Measurements from ENCODE around the gene ATG9A.
A peak's percentile ranks its signal among the peaks of the same experiment; 100 is the strongest.

ATG9A gene

DNA sequence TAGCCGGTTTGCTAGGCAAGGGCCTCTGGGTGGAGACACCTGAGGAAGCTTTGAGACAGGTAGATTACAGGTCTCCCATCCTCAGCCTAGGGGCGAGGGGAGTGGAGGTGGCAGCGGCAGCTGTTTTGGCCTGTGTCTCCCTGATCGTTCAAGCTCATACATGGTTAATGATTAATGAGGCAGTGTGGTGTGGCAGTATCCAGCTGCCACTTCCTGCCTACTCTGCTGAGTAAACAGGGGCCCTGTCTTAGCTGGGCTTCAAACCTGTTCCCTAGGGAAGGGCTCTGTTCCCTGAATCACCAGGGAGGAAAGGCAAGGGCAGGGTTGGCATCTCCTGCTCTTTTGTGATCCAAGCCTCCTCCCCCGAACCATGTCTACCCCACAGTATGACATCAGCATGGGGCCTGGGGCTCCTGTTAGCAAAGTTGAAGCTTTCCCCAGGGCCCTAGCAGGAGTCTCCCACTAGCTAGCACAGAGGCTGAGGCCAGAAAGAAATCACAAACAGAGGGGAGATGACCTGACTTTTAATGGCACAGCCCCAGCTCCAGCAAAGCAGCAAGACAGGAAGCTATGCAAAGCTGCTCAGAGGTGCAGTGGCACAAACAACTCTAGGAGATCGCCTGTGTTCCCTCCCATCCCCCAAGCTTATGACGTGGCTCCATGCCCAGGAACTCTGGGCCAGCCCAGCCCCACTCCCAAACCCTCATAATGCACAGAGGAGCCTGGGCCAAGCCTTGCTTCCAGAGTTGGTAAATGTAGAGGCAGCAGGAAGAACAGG, 20.0 kb upstream of the ATG9A start:
- peak overlapping the region; percentile 1; the same call in 1 of the 2 replicates for H3K4me3 ChIP-seq (replicated peaks; ENCODE audit: low read depth, low read length)
- H3K36me3 ChIP-seq (ENCODE audit: control insufficient read depth, insufficient read depth, low read length), result peaks cover 18% of the 10 kb centered on the region
- TF ChIP-seq, protein P1, sequence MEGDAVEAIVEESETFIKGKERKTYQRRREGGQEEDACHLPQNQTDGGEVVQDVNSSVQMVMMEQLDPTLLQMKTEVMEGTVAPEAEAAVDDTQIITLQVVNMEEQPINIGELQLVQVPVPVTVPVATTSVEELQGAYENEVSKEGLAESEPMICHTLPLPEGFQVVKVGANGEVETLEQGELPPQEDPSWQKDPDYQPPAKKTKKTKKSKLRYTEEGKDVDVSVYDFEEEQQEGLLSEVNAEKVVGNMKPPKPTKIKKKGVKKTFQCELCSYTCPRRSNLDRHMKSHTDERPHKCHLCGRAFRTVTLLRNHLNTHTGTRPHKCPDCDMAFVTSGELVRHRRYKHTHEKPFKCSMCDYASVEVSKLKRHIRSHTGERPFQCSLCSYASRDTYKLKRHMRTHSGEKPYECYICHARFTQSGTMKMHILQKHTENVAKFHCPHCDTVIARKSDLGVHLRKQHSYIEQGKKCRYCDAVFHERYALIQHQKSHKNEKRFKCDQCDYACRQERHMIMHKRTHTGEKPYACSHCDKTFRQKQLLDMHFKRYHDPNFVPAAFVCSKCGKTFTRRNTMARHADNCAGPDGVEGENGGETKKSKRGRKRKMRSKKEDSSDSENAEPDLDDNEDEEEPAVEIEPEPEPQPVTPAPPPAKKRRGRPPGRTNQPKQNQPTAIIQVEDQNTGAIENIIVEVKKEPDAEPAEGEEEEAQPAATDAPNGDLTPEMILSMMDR (IDR thresholded peaks at IDR 0.05; ENCODE audit: insufficient read depth, low read length, poor library complexity, severe bottlenecking), result no peak
- no peaks in the 10 kb centered on the region for H3K27me3 ChIP-seq (replicated peaks; ENCODE audit: control insufficient read depth, insufficient read depth, low read length)
- no peak for DNase-seq (ENCODE audit: extremely low read depth, insufficient read length)

DNA sequence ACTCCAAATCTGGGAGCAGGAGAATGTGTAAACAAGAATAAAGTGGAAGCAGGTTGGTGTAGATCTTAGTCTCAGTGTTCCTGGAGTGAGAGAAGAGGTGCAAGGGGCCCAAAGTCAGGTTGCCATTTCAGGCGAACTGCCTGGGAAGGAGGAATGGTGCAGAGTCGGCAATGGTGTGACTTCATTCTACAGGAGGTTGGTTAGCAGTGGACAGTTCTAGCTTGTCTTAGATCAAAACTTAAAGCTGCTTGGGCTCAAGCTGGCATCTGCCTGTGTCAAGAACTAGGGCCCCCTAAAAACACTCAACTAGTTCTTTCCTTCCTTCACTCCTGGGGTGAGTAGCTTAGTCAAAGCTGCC, 19.4 kb upstream of the ATG9A start:
- H3K4me3 ChIP-seq (replicated peaks; ENCODE audit: low read depth, low read length), result no peak overlapping the region
- TF ChIP-seq, protein P1 (IDR thresholded peaks at IDR 0.05; ENCODE audit: insufficient read depth, low read length, poor library complexity, severe bottlenecking), result no peak
- peaks cover 18% of the 10 kb centered on the region for H3K36me3 ChIP-seq (ENCODE audit: control insufficient read depth, insufficient read depth, low read length)
- no peak for DNase-seq (ENCODE audit: extremely low read depth, insufficient read length)
- H3K27me3 ChIP-seq (replicated peaks; ENCODE audit: control insufficient read depth, insufficient read depth, low read length), result no peaks in the 10 kb centered on the region

DNA sequence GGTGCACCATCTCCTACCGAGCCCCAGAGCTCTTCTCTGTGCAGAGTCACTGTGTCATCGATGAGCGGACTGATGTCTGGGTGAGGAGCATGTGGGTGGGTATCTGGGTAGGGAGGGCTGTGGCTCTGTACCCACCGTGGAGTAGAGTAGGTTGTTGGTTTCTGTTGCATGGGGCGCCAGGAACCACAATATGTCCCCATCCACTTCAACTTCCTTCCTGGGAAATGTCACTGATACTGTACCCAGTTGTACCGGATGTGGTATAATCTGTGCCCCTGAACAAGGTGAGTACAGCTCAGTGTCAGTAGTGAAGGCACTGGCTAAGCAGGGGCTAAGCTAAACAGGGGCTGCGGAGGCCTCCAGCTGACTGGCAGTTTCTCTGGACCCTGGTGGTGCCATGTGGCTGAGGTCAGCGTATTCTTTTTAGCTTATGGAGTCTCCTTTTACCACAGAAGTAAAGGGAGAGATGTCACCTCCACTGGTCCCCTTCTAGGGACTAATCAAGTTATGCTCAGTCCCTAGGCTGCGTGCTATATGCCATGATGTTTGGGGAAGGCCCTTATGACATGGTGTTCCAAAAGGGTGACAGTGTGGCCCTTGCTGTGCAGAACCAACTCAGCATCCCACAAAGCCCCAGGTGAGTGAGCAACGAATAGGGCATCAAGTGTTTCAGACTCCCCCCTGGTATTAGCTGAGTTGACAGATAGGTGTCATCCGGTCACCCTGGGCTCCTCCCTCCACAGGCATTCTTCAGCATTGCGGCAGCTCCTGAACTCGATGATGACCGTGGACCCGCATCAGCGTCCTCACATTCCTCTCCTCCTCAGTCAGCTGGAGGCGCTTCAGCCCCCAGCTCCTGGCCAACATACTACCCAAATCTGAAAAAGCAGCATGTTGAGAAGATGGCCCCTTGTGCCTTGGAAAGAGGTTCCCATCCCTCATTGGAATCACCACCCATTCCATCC, 18.5 kb upstream of the ATG9A start:
- no peak for DNase-seq (ENCODE audit: extremely low read depth, insufficient read length)
- Histone ChIP-seq H3K27me3 (replicated peaks; ENCODE audit: control insufficient read depth, insufficient read depth, low read length) (no peaks in the 10 kb centered on the region), H3K4me3 (replicated peaks; ENCODE audit: low read depth, low read length) (no peak overlapping the region), H3K36me3 (ENCODE audit: control insufficient read depth, insufficient read depth, low read length) (peaks cover 18% of the 10 kb centered on the region)
- TF ChIP-seq, protein P1 (IDR thresholded peaks at IDR 0.05; ENCODE audit: insufficient read depth, low read length, poor library complexity, severe bottlenecking), result no peak

DNA sequence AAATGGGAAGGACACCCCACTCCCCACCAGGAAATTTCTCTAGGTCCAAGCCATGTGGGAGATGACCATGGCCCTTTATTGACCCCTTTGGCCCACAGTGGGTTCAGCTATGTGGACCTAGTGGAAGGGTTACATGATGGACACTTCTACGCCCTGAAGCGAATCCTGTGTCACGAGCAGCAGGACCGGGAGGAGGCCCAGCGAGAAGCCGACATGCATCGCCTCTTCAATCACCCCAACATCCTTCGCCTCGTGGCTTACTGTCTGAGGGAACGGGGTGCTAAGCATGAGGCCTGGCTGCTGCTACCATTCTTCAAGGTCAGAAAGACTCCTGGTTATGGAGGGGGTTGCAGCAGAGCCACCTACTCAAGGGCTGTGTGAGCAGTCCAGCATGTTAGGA, 17.1 kb upstream of the ATG9A start:
- TF ChIP-seq, protein P1 (IDR thresholded peaks at IDR 0.05; ENCODE audit: insufficient read depth, low read length, poor library complexity, severe bottlenecking), result no peak
- DNase-seq (ENCODE audit: extremely low read depth, insufficient read length), result no peak
- H3K36me3 ChIP-seq (ENCODE audit: control insufficient read depth, insufficient read depth, low read length), result peaks cover 18% of the 10 kb centered on the region
- no peak overlapping the region for H3K4me3 ChIP-seq (replicated peaks; ENCODE audit: low read depth, low read length)
- no peaks in the 10 kb centered on the region for H3K27me3 ChIP-seq (replicated peaks; ENCODE audit: control insufficient read depth, insufficient read depth, low read length)

DNA sequence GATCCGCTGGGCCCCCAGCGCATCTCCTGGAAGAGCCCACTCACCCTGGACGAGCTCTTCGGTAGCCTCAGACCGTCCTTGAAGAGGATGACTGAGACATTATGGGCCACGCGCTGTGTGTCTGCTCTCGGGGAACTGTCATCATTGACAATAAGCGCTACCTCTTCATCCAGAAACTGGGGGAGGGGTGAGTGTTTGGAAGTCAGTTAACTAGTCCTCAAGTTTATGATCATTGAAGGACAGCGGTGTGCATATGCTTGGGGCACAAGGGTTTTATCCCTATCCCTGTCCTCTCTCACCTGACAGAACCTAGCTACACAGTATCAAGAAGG, 16.4 kb upstream of the ATG9A start:
- Histone ChIP-seq H3K27me3 (replicated peaks; ENCODE audit: control insufficient read depth, insufficient read depth, low read length) (no peaks in the 10 kb centered on the region), H3K4me3 (replicated peaks; ENCODE audit: low read depth, low read length) (peak overlapping the region; percentile 82), H3K36me3 (ENCODE audit: control insufficient read depth, insufficient read depth, low read length) (peaks cover 14% of the 10 kb centered on the region)
- DNase-seq (ENCODE audit: extremely low read depth, insufficient read length), result no peak
- TF ChIP-seq, protein P1 (IDR thresholded peaks at IDR 0.05; ENCODE audit: insufficient read depth, low read length, poor library complexity, severe bottlenecking), result no peak

Measured in GM06990 (cell line).